ENCODE data around the gene REPIN1. TPM values are rescaled to one million over a fixed set of nuclear protein-coding genes. Genes with fewer than 3 reads are reported as not detected.

Gene REPIN1
- total RNA-seq, 1 donor = 49.2 TPM

DNA sequence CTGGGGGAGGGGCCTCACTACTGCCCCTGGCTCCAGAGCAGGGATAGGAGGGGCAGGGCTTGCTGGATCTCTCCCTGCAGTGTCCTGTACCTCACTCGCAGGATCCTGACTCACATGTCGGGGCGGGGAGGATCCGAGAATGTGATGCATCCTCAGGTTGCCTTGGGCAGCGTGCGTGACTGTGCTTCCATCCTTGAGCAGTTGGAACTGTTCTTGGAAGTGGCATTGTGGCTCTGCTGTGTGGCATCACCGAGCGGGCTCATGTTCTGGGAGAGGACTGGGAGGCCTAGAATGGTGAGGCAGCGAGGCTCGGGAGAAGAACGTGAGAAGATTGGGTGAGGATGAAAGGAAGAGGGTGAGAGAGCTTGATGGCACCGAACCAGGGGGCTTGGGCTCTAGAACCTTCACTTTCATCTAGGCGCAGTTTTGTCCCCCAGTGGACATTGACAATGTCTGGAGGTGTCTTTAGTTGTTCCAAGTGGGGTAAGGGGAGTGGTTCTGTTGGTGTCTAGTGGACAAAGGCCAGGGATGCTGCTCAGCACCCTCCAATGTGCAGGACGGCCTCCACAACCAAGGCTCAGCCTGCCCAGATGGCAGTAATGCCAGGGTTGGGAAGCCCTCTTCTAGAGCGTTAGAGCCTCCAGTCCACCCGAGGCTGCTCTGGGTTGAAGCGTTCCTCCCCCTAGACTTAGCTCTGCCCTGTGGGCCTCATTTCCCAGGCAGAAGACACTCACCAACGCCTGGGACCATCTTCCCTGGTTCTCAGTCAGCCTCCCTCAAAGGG lies 35.6 kb upstream of the REPIN1 start:
- Histone ChIP-seq H3K9me3 (ENCODE audit: low read depth, low read length) (no peaks in the 10 kb centered on the region), H3K4me1 (ENCODE audit: insufficient read depth, low read length) (no peaks in the 10 kb centered on the region), H3K4me3 (ENCODE audit: low read length) (no peak overlapping the region), H3K27me3 (ENCODE audit: insufficient read depth, low read length) (no peaks in the 10 kb centered on the region)

DNA sequence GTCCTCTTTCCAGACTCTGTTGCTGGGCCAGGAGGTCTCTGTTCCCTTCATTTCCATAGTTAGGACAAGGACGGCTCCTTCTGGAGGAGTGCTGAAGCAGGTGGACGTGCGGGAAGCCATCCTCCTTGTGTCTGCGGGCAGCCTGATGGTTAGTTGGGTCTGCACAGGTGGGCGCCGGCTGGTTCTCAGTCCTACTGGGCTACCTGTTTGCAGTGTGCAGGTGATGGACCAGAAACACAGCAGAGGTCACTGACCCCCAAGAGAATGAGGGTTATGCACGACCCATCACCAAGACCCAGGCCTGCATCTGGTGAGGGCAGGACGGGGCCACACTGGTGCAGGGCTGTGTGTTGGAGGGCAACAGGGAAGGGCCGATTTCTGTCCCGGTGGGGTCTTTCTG lies 35.0 kb upstream of the REPIN1 start:
- Histone ChIP-seq H3K4me3 (ENCODE audit: low read length) (no peak overlapping the region), H3K4me1 (ENCODE audit: insufficient read depth, low read length) (no peaks in the 10 kb centered on the region), H3K27me3 (ENCODE audit: insufficient read depth, low read length) (no peaks in the 10 kb centered on the region), H3K9me3 (ENCODE audit: low read depth, low read length) (no peaks in the 10 kb centered on the region)

DNA sequence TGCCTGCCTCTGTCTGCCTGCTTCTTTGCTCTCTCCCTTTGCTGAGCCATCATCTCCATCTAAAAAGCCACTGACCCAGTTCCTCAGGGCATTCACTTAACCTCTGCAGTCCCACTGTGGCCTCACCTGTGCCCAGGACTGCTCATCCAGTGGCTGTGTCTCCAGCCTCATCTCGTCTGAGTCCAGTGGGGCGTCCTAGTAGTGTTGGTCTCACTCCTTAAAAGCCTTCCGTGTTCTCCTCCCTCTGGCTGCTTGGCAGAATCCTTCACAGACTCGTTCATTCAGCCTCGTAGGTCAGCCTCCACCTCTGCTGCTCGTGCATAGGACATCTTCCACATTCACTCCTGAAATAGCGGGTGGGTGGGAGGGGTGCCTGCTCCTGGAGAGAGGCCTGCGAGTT lies 34.5 kb upstream of the REPIN1 start:
- Histone ChIP-seq H3K9me3 (ENCODE audit: low read depth, low read length) (no peaks in the 10 kb centered on the region), H3K4me1 (ENCODE audit: insufficient read depth, low read length) (no peaks in the 10 kb centered on the region), H3K4me3 (ENCODE audit: low read length) (no peak overlapping the region), H3K27me3 (ENCODE audit: insufficient read depth, low read length) (no peaks in the 10 kb centered on the region)

DNA sequence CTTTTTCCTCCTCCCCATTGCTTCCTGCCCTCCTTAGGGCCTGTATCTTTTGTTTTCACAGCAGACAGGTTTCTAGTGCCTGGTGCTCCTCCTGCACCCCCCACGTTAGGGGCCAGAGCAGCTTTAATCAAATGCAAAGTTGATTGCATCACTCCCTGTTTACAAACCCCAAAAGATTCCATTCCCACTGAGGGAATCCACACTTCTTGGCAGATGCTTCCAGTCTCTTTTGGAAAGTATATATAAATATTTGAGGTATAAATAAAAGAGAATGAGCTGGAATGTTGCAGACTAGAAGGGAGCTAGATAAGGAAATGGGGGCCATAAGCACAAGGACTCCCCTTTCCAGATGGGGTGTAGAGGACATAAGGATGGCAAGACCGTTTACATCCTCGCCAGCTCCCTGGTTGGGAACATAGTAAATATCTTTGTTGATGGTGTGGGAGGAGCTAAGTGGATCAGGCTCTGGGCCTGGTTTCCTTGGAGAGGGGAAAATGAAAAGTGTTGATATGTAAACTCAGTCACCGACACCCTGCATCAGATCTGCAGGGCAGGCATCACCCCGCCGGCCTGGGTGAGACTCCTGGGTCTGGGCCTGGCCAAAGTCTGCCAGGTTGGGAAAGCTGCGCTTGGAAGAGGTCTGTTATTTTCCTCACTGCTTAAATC lies 33.4 kb upstream of the REPIN1 start:
- Histone ChIP-seq H3K4me1 (ENCODE audit: insufficient read depth, low read length) (no peaks in the 10 kb centered on the region), H3K9me3 (ENCODE audit: low read depth, low read length) (no peaks in the 10 kb centered on the region), H3K27me3 (ENCODE audit: insufficient read depth, low read length) (peaks cover 5% of the 10 kb centered on the region), H3K4me3 (ENCODE audit: low read length) (no peak overlapping the region)

DNA sequence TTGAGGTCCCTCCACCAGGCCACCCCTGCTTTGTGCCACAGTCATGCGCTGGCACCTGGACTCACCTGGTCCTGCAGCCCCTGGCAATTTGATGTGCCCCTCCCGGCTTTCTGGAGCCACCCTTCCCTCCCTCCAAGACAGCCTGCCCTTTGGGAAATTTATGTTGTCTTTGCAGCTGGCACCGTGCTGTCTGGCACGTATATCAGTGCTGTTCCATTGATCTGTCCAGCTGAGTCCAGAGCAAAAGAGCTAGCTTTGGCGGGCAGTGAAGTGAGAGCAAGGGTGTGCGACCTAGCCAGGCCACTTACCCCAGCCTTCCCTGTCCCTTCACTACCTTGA lies 32.9 kb upstream of the REPIN1 start:
- Histone ChIP-seq H3K4me3 (ENCODE audit: low read length) (no peak overlapping the region), H3K4me1 (ENCODE audit: insufficient read depth, low read length) (no peaks in the 10 kb centered on the region), H3K9me3 (ENCODE audit: low read depth, low read length) (no peaks in the 10 kb centered on the region), H3K27me3 (ENCODE audit: insufficient read depth, low read length) (peaks cover 7% of the 10 kb centered on the region)

DNA sequence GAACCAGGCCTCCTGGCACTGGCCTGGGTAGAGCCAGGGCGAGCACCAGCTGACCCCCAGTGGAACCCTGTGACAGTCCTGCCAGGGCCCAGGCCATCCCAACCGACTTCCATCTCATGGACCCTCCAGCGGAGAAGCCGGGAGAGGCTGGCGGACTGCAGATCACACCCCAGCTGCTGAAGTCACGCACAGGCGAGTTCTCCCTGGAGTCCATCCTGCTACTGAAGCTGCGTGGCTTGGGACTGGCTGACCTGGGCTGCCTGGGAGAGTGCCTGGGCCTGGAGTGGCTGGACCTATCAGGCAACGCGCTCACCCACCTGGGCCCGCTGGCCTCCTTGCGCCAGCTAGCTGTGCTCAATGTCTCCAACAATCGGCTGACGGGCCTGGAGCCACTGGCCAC lies 31.9 kb upstream of the REPIN1 start:
- no peaks in the 10 kb centered on the region for H3K4me1 ChIP-seq (ENCODE audit: insufficient read depth, low read length)
- no peaks in the 10 kb centered on the region for H3K9me3 ChIP-seq (ENCODE audit: low read depth, low read length)
- H3K4me3 ChIP-seq (ENCODE audit: low read length) = no peak overlapping the region
- H3K27me3 ChIP-seq (ENCODE audit: insufficient read depth, low read length) = peaks cover 13% of the 10 kb centered on the region

DNA sequence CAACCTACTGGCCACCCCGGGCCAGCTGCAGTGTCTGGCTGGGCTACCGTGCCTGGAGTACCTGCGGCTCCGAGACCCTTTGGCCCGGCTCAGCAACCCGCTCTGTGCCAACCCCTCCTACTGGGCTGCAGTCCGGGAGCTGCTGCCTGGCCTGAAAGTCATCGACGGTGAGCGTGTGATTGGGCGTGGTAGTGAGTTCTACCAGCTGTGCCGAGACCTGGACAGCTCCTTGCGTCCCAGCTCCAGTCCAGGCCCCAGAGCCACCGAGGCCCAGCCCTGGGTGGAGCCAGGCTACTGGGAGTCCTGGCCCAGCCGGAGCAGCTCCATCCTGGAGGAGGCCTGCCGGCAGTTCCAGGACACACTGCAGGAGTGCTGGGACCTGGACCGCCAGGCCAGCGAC lies 31.4 kb upstream of the REPIN1 start:
- Histone ChIP-seq H3K9me3 (ENCODE audit: low read depth, low read length) (no peaks in the 10 kb centered on the region), H3K27me3 (ENCODE audit: insufficient read depth, low read length) (peaks cover 17% of the 10 kb centered on the region), H3K4me1 (ENCODE audit: insufficient read depth, low read length) (no peaks in the 10 kb centered on the region), H3K4me3 (ENCODE audit: low read length) (no peak overlapping the region)

DNA sequence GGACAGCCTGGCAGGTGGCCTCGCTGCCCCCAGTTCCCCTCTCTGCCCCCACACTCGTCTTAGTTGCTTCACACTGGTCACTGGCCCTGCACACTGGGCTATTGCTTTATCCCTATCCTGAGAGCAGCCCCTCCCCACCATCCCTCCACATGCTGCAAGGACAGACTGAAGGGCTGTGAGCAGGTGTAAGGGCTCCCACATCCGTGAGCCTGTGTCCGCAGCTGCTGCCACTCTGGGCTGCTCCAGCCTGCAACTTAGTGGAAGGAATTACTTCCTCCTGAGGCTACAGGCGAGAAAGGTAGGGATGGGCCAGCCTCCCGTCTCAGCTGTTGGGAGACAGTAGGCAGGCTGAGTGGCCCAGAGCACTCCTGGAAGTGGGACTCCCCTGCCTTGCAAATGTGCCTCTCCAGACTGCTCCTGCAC lies 31.0 kb upstream of the REPIN1 start:
- no peaks in the 10 kb centered on the region for H3K9me3 ChIP-seq (ENCODE audit: low read depth, low read length)
- peaks cover 22% of the 10 kb centered on the region for H3K27me3 ChIP-seq (ENCODE audit: insufficient read depth, low read length)
- H3K4me3 ChIP-seq (ENCODE audit: low read length) = no peak overlapping the region
- no peaks in the 10 kb centered on the region for H3K4me1 ChIP-seq (ENCODE audit: insufficient read depth, low read length)

DNA sequence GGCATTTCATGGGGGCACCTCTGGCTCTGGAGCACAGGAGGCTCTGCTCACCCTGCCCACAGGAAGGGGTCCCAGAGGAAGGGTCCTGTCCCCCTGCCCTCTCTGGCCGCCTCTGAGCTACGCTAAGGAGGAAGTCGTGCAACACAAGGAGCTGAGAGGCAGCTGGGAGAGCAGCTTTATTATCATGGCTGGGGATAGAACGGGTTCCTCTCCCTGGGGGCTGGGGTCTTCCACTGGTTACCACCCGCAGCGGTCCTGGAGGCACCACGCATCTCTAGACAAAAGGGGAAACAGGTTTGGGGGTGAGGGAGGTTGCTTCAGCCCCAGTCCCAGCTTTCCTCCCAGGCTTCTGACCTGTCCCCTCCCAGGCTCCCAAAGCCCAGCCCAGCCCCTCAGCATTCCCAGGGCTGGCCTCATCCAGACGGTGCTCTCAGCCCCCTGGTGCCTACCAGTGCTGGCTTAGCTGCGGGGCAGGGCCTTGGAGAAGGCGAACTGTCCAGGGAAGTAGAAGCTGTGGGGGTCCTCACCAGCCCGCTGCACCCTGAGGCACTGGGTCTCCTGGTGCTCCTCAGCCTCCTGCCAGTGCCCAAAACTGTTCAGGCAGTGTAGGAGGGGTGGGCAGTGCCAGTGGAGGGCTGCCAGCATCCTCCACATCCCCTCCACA lies 30.3 kb upstream of the REPIN1 start:
- no peaks in the 10 kb centered on the region for H3K9me3 ChIP-seq (ENCODE audit: low read depth, low read length)
- H3K27me3 ChIP-seq (ENCODE audit: insufficient read depth, low read length) = peaks cover 25% of the 10 kb centered on the region
- no peaks in the 10 kb centered on the region for H3K4me1 ChIP-seq (ENCODE audit: insufficient read depth, low read length)
- no peak overlapping the region for H3K4me3 ChIP-seq (ENCODE audit: low read length)

DNA sequence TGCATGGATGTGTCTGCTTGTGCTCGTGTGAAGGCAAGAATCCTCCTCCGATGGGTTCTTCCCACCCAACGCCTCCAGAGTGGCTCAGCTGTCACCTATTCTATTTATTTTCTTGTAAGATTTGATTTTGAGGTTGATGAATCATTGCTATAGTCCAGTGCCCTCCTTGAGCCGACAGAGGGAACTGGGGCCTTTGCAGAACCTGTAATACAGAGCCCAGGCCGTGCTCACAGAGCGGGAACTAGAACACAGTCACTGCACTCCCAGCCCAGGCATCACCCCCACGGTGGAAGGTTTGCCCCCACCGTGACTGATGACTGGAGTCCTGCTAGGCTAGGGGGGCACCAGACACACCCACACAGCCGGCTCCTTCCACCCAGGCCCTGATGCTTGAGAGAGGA lies 29.2 kb upstream of the REPIN1 start:
- H3K27me3 ChIP-seq (ENCODE audit: insufficient read depth, low read length) = peaks cover 32% of the 10 kb centered on the region
- peaks cover 6% of the 10 kb centered on the region for H3K9me3 ChIP-seq (ENCODE audit: low read depth, low read length)
- no peaks in the 10 kb centered on the region for H3K4me1 ChIP-seq (ENCODE audit: insufficient read depth, low read length)
- no peak overlapping the region for H3K4me3 ChIP-seq (ENCODE audit: low read length)

DNA sequence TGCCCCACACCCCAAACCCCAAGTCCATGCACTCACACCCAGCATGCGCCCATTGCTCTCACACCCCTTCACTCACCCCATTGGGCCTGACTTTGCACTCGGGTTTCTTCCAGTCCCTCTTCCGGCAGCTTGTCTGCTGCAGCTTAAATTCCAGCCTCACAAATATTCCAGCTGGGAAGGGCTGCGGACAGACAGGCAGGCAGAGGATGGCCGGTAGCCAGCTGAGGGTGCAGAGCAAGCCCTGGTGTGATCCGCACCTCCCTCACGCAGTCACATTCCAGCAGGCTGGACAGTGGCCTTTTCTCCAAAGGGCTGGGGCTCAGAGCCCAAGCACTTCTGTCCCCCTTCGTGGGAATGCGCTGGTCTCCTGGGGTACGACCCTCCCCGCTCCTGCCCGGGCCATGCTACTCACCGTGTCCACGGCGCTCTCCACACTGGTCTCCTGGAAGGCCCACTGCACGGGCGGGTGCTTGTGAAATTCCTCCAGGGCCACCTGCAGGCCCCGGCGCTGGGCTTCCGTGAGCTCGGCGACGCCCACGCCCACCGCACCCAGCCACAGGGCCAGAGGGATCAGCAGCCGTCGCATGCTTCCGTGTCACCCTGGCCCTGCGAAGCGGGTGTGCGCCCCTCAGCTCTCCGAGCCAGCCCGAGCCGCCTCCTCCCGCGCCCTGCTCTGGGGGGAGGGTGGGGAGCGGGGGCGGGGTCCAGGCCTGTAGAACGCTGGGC lies 28.4 kb upstream of the REPIN1 start:
- Histone ChIP-seq H3K4me3 (ENCODE audit: low read length) (no peak overlapping the region), H3K9me3 (ENCODE audit: low read depth, low read length) (peaks cover 6% of the 10 kb centered on the region), H3K27me3 (ENCODE audit: insufficient read depth, low read length) (peaks cover 35% of the 10 kb centered on the region), H3K4me1 (ENCODE audit: insufficient read depth, low read length) (no peaks in the 10 kb centered on the region)

DNA sequence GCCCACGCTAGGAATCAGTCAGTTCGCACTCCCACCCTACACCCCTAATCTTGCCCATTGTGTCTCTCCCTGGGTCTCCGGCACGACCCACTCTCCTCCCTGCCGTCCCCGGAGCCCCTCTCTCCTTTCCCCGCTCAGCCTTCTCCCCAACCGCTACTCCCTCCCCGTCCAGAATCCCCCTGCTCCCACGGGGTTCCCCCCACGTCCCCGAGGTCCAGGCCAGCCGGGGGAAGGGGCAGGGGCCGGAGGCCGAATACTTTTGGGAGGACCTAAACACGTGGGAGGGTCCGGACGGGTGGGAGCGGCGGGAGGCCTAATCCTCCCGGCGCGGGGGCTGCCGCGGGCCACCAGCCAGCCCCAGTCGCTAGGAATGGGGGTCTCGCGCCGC lies 27.8 kb upstream of the REPIN1 start:
- Histone ChIP-seq H3K4me3 (ENCODE audit: low read length) (no peak overlapping the region), H3K9me3 (ENCODE audit: low read depth, low read length) (peaks cover 6% of the 10 kb centered on the region), H3K27me3 (ENCODE audit: insufficient read depth, low read length) (peaks cover 35% of the 10 kb centered on the region), H3K4me1 (ENCODE audit: insufficient read depth, low read length) (no peaks in the 10 kb centered on the region)

DNA sequence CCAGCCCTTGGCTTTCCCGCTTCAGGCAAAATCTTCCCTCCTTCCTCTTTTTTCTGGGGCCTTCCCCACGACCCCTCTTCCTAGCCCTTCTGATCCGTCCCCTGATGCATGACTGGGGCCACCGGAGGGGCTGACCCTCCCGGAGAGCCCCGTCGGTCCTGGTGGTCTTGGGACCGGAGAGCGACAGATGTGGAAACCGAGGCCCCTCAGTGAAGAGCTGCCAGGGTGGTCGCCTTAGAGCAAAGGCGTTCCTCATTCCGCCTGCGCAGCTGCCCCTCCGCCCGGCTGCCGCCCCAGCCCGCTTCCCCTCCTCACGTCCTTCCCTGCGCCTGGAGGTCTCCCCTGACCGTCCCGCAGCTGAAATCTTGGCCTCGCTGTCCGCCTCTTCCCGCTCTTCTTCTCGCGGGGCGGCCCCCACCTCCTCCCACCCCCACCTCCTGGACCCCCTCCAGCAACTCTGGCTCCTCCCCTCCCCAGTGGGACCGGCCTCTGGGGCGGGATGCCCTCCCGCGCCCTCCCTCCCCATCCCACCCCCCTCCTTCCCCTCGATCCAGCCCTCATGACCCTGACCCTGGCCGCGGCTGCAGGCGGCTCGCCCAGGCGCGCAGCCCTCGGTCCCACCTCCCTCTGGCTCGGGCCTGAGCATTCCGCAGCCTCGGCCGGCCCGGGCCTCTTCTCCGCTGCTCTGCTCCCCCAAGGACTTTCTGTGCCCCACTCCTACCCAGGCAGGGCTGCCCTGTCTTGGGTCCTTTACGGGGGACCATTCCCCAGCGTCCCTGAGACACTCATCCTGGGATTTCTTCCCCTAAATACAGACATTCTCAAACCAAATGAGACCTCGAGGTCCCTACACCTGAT lies 27.1 kb upstream of the REPIN1 start, which contains the start of gene RARRES2:
TSS of gene RARRES2 (minus strand) at position 367 of the 858 bp plus-strand sequence. CDS start 1,020 bp downstream, outside the sequence.
- H3K4me3 ChIP-seq (ENCODE audit: low read length) = no peak within 1 kb of the TSS

DNA sequence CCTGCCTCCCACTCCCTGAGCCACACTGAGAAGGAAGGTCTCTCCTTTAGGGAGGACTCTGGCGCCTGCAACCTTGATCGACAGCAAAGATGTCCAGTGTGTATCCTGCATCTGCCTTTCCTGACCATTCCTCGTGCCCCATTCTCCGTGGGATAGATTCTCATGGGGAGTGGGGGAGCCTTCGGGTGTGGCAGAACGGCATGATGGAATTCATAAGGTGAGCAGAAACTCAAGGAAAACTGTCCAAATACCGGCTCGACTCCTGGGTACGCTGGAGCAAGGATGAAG lies 26.6 kb upstream of the REPIN1 start:
- no peaks in the 10 kb centered on the region for H3K4me1 ChIP-seq (ENCODE audit: insufficient read depth, low read length)
- H3K27me3 ChIP-seq (ENCODE audit: insufficient read depth, low read length) = peaks cover 35% of the 10 kb centered on the region

More for the DNA sequence above, 27.1 kb upstream of the REPIN1 start, which contains the start of gene RARRES2:
- peaks cover 6% of the 10 kb centered on the region for H3K9me3 ChIP-seq (ENCODE audit: low read depth, low read length)
- H3K4me1 ChIP-seq (ENCODE audit: insufficient read depth, low read length) = no peaks in the 10 kb centered on the region
- H3K27me3 ChIP-seq (ENCODE audit: insufficient read depth, low read length) = peaks cover 35% of the 10 kb centered on the region

More for the DNA sequence above, 26.6 kb upstream of the REPIN1 start:
- H3K9me3 ChIP-seq (ENCODE audit: low read depth, low read length) = peaks cover 6% of the 10 kb centered on the region
- no peak overlapping the region for H3K4me3 ChIP-seq (ENCODE audit: low read length)
